Fibroblast of villous mesenchyme (primary cell): Measurements from ENCODE around the gene PTH1R. TPM values are rescaled to one million over a fixed set of nuclear protein-coding genes. Genes with fewer than 3 reads are reported as not detected.

Experiments
- DNase-seq: peaks from one replicate; pipeline ENCODE4 v3.0.0-alpha.2; 2010; ENCODE audit warnings: low read depth
- H3K4me3 ChIP-seq: 2 replicates; pipeline ENCODE4 v1.5.1; 2011; ENCODE audit warnings: low read depth, mild to moderate bottlenecking, low read length
- total RNA-seq: library from RNA; depleted of rRNA; stranded (reverse); fragments of >200 nt; gene quantifications from 2 replicates; pipeline ENCODE4 v1.2.3, GENCODE V29; 2012
- TF ChIP-seq, protein P1 (sequence below): IDR thresholded peaks from 2 replicates; pipeline ENCODE4 v1.5.1; 2012; ENCODE audit warnings: low read depth, mild to moderate bottlenecking, low read length; ENCODE audit not compliant: insufficient read depth

Gene PTH1R
- total RNA-seq, 1 donor = 2.6 TPM

DNA sequence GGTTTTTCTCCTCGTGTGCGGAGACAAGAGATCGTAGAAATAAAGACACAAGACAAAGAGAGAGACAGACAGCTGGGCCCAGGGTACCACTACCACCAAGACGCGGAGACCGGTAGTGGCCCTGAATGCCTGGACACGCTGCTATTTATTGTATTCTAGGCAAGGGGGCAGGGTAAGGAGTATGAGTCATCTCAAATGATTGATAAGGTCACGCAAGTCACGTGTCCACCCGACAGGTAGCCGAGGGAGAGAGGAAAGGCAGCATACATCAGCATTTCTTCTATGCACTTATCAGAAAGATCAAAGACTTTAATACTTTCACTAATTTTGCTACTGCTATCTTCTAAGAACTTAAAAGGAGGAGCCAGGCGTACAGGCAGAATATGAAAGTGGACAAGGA, 42.5 kb upstream of the PTH1R start:
- H3K4me3 ChIP-seq = no peak overlapping the region

DNA sequence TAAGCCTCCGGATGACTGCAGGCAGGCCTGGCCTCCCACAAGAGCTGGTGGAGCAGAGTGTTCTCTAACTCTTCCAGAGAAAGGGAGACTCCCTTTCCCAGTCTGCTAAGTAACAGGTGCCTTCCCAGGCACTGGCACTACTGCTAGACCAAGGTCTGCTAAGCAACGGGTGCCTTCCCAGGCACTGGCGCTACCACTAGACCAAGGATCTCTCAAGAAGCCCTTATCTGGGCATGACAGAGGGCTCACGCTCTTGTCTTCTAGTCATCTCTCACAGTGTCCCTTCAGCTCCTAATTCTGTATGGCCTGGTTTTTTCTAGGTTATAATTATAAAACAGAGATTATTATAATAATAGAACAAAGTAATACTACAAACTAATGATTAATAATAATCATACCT, 42.0 kb upstream of the PTH1R start:
- TF ChIP-seq, protein P1, sequence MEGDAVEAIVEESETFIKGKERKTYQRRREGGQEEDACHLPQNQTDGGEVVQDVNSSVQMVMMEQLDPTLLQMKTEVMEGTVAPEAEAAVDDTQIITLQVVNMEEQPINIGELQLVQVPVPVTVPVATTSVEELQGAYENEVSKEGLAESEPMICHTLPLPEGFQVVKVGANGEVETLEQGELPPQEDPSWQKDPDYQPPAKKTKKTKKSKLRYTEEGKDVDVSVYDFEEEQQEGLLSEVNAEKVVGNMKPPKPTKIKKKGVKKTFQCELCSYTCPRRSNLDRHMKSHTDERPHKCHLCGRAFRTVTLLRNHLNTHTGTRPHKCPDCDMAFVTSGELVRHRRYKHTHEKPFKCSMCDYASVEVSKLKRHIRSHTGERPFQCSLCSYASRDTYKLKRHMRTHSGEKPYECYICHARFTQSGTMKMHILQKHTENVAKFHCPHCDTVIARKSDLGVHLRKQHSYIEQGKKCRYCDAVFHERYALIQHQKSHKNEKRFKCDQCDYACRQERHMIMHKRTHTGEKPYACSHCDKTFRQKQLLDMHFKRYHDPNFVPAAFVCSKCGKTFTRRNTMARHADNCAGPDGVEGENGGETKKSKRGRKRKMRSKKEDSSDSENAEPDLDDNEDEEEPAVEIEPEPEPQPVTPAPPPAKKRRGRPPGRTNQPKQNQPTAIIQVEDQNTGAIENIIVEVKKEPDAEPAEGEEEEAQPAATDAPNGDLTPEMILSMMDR = no peak
- H3K4me3 ChIP-seq = no peak overlapping the region
- DNase-seq = no peak

More for the DNA sequence above, 42.5 kb upstream of the PTH1R start:
- TF ChIP-seq, protein P1 = no peak
- DNase-seq = no peak

DNA sequence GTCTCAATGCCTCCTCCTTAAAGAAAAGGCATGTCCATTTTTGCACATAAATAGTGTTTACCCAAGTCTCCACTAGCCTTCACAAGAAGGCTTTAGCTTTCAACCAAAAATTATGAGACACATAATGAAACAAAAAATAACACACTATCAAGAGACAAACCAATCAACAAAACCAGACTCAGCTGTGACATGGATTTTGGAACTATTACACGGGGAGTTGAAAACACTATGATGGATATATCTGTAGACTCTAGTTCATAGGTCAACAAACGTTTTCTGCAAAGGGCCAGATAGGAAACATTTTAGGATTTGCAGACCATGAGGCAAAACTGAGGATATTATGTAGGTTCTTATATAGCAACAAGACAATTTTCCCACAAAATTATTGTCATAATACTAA, 39.2 kb upstream of the PTH1R start:
- DNase-seq = no peak
- TF ChIP-seq, protein P1 = no peak
- H3K4me3 ChIP-seq = no peak overlapping the region

DNA sequence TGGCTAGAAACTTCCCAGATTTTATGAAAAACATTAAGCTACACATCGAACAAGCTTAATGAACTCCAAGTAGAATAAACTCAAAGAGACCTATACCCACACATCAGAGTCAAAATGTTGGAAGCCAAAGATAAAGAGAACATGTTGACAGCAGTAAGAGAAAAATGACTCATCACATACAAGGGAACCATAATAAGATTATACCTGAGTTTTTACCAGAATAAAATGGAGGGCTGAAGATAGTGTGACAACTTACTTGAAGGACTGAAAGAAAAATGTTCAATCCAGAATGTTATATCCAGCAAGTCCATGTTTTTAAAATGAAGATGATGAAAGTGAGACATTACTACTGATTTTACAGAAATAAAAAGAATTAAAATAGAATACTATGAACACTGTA, 37.0 kb upstream of the PTH1R start:
- DNase-seq = no peak
- no peak overlapping the region for H3K4me3 ChIP-seq
- TF ChIP-seq, protein P1 = no peak

DNA sequence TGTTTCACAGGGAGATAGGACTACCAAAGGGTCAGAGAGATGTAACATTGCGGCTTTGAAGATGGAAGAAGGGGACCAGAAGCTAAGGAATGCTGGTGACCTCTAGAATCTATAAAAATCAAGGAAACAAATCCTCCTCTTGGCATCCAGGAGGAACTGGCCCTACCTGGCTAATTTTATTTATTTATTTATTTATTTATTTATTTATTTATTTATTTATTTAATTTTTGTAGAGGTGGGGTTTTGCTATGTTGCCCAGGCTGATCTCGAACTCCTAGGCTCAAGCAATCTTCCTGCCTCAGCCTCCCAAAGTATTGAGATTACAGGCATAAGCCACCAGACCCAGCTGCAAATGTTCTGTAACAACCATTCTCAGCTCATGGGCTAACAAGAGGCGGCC, 34.0 kb upstream of the PTH1R start:
- no peak for DNase-seq
- TF ChIP-seq, protein P1 = no peak
- no peak overlapping the region for H3K4me3 ChIP-seq

DNA sequence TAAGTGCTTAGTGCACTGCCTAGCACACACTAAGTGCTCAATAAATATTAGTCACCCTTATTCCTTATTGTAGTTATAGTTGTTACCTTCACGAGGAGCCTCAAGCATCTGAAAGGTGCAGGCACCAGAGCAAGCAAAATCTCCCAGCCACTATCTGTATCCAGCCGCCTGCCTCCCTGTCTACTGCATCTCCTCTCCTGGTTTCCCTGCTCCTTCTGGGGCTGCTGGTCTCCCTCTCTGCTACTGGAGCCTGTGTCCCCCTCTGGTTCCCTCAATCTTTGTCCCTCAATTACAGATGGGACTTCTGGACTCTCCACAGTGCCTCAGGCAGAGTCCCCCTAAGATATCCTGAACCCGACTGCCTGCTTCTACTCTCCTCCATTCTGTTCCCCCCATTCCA, 33.1 kb upstream of the PTH1R start:
- DNase-seq = no peak
- TF ChIP-seq, protein P1 = no peak

DNA sequence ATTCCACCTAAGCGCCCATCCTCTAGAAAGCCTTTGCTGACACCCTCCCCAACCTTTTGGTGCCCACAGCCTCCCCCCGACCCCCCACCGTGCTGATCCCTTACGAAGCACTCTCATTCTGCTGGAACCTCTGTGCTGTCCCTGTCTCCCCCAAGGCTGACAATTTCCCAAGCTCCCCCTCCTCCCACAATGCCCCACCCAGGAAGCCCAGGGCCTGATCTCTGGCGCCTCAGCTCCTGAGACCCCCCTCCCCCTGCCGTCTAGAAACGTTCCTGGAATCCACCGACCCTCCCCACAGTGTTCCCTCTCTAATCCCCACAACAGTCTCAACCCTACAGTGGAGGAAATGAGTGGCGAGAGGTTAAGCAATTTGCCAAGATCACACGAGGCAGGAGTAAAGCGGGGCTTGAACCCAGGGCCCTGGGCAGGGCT, 32.6 kb upstream of the PTH1R start:
- TF ChIP-seq, protein P1 = no peak
- H3K4me3 ChIP-seq = no peak overlapping the region
- peak; percentile 47 for DNase-seq

More for the DNA sequence above, 33.1 kb upstream of the PTH1R start:
- H3K4me3 ChIP-seq = no peak overlapping the region
